Gastrocnemius medialis (tissue), 4 donors: ENCODE results near the gene IL12B.
"Not testable (repeated sequence)": the region's sequence is repeated elsewhere in the genome, so short reads cannot be mapped to it uniquely, and the experiment has no call there.

ENCODE experiments used
- POLR2A ChIP-seq, 2 donors: fragments of 450-650 bp; IDR thresholded peaks; one replicate each; pipeline ENCODE4 v1.6.1; 2017; ENCODE audit warnings: antibody characterized with exemption in 2 of 2, mild to moderate bottlenecking in 2 of 2, moderate library complexity in 2 of 2
- TF ChIP-seq, protein P1 (sequence below), 5 experiments: fragments of 450-650 bp in 3 of 5; fragments of 200-600 bp in 2 of 5; sonication (generic) in 2 of 5; IDR thresholded peaks in 4 of 5; conservative IDR thresholded peaks in 1 of 5; 1 replicate in 4 of 5; 2 replicates in 1 of 5; pipeline ENCODE4 v1.5.1; 2016 to 2019; ENCODE audit warnings: antibody characterized with exemption in 5 of 5, mild to moderate bottlenecking in 3 of 5, moderate library complexity in 3 of 5

GRCh38 chr5:159297300-159297699, 33.0 kb downstream of the IL12B start:
- TF ChIP-seq, protein P1, sequence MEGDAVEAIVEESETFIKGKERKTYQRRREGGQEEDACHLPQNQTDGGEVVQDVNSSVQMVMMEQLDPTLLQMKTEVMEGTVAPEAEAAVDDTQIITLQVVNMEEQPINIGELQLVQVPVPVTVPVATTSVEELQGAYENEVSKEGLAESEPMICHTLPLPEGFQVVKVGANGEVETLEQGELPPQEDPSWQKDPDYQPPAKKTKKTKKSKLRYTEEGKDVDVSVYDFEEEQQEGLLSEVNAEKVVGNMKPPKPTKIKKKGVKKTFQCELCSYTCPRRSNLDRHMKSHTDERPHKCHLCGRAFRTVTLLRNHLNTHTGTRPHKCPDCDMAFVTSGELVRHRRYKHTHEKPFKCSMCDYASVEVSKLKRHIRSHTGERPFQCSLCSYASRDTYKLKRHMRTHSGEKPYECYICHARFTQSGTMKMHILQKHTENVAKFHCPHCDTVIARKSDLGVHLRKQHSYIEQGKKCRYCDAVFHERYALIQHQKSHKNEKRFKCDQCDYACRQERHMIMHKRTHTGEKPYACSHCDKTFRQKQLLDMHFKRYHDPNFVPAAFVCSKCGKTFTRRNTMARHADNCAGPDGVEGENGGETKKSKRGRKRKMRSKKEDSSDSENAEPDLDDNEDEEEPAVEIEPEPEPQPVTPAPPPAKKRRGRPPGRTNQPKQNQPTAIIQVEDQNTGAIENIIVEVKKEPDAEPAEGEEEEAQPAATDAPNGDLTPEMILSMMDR (IDR thresholded peaks at IDR 0.05 in 4 of 5, conservative IDR thresholded peaks at IDR 0.05 in 1 of 5), result not testable (repeated sequence)
- TF ChIP-seq POLR2A (IDR thresholded peaks at IDR 0.05), result not testable (repeated sequence)
